Esophagus mucosa (tissue), 1 donor: ENCODE results near the gene BNC2. TPM values are rescaled to one million over a fixed set of nuclear protein-coding genes. Genes with fewer than 3 reads are reported as not detected.
A peak's percentile ranks its signal among the peaks of the same experiment; 100 is the strongest.
"Not testable (repeated sequence)": the region's sequence is repeated elsewhere in the genome, so short reads cannot be mapped to it uniquely, and the experiment has no call there.

Experiments used
- ATAC-seq: fragments of 200-7000 bp; cut with Tn5 transposase; one replicate; pipeline ENCODE4 v1.9.1; 2020
- total RNA-seq: library from RNA; stranded (reverse); gene quantifications from one replicate; pipeline ENCODE4 v1.2.4, GENCODE V29; 2023
- donor health status: DM: yes; HTN: yes; CAD: no.

The BNC2 gene
- total RNA-seq = 3.7 TPM

DNA sequence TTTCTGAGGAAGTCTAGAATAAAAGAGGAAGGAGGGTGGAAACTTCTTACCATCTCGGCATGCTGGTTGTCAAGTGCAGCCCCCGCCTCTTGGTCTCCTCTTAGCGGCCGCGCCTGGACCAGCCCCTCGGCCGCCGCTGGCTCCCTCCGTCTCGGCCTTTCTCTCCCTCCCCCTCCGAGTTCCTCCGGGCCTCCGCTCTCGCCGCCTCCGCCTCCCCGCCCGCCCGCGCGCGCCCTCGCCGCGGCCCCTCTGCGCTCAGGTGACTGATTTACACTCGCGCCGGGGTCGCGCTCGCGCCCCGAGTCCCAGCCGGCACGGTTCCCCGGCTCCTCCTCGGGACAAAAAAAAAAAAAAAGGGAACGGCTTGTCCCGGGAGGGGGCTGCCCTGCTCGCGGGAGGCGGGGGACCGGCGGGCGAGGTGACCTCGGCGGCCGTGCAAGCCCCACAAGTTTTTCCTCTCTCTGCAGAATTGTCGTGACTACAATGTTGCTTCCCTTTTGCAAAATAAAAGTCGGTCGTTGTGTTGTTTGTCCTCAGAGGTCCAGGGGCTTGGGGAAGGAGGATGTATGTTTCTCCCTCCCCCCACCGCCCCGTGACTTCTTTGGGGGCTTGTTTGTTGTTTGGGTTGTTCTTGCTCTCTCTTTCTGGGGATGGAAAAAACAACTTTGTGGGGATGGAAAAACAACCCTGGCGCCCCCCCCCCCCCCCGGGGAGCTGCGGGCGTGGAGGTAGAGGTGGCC is at the start of gene BNC2:
Gene BNC2 (minus strand): TSS at position 75 of the 740 bp plus-strand sequence. CDS start 22 bp downstream, at position 53.
- ATAC-seq = peak; percentile 31

GRCh38 chr9:16918920-16919319 is 48.5 kb upstream of the BNC2 start:
- ATAC-seq = no peak

GRCh38 chr9:16915126-16915831 is 44.8 kb upstream of the BNC2 start:
- ATAC-seq = no peak

GRCh38 chr9:16912197-16912596 is 41.7 kb upstream of the BNC2 start:
- ATAC-seq = no peak

DNA sequence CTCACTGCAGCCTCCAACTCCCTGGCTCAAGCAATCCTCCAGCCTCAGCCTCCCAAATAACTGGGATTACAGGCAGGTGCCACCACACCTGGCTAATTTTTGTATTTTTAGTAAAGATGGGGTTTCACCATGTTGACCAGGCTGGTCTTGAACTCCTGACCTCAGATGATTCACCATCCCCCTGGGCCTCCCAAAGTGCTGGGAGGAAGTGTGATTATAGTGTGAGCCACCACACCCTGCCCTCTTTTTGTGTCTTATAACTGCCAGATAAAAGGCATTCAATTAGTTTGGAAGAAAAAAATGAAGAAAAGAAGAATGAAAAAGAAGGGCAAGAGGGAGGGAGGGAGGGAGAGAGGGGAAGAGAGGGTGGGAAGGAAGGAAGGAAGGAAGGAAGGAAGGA is 37.7 kb upstream of the BNC2 start:
- ATAC-seq = not testable (repeated sequence)

DNA sequence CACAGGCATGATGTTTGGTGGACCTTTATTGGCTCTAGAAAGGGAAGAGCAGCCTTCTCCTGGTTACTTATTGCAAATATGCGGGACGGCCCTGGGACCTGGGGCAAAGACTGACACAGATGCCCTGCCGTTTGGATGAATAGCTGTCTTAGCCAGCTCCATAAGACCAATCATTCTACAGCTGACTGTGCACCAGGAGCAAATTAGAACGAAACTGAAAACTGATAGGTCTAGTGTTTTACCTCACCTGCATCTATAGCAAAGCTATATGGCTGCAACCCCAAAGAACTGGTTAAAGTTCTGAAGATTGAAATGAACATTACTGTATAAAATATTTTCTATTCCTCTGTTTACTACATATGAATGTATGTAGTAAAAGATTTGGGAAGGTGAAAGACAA is 34.2 kb upstream of the BNC2 start:
- no peak for ATAC-seq

DNA sequence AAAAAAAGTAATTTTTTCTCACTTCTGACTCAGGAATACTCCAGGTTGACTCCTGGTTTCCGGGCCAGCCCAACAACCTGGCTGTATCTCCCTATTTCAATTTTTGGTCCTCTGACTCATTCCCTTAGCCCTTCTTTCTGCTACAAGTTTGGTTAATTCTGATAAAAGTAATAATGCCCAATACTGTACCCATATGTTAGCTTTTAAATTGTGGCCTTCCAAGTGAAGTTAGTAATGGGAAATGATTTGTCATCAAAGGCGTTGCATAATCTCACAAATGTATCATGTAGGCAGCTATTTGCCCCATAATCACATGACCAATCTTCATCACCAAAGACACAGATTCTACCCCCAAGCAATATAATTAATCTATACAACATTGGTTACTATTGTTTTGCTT is 31.1 kb upstream of the BNC2 start:
- no peak for ATAC-seq

- ATAC-seq = no peak
These were observed 29.1 kb upstream of the BNC2 start for GRCh38 chr9:16899606-16900005.

DNA sequence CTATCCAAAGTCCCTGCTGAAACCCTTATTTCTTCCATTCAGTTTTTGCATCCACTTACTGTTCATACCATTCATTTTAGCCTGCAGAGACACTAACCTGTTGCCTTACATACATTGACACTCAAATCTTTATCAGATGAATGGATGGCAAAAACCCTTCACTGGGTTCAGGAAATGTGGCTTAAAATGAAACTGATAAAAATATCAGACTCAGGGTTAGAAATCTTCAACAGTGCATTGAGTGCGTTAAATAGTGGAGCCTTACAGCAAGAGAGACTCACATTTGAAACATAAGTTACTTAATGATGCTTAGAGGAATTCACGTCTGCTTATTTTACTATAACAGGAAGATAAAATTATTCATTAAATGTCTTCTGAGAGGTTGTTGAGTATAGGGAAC is 28.0 kb upstream of the BNC2 start:
- ATAC-seq = no peak

GRCh38 chr9:16888594-16888993 is 18.1 kb upstream of the BNC2 start:
- no peak for ATAC-seq

DNA sequence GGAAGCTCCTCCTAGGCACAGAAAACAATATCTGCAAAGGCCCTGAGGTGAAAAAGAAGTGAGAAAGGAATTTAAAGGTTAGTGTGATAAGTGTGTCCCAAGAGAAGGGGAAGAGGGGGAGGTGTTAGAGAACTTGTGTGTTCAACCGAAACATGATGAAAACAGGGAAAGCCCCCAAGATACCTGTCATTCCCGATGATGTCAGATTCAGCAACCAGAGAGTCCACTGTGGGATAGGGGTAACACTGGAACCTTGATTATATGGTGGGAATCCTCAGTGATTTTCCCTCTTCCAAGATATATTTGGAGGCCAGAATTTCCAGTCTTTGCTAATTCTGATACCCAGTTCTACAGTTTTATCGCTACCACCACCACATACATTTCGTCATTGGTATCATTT is 15.5 kb upstream of the BNC2 start:
- ATAC-seq = no peak

GRCh38 chr9:16884952-16885513 is 14.6 kb upstream of the BNC2 start:
- ATAC-seq = no peak

DNA sequence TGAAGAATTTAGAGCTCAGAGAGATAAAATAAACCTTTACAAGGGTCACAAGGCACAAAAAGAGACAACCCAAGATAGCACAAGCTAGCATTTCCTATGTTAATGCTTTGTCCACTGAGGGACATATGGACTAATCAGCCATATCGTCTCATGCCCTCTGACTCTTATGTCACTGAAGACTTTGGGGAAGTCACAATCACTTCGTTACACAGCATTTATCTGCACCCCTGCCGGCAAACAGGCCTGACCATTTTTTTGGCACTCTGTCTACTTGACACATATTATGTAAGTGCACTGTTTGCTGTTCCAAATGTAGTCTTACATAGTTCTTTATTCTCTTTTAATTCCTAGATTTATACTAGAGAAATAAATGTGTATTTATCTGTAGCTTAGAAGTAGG is 13.9 kb upstream of the BNC2 start:
- no peak for ATAC-seq

DNA sequence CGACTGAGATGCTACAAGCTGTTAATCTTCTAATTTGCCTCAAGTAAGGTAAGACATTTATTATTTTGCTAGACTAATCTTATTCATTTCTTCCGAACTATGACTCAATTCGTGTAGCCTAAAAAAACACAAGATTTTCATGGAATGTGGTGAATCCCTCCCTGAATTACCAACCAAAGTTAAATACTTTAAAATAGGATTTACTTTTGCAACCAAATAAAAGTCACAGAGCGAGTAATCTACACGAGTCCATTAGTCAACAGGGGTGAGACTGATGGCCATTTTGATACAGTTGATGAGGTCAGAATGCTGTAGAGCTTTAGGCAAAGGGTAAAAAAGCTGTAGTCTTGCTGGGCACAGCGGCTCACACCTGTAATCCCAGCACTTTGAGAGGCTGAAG is 13.1 kb upstream of the BNC2 start:
- ATAC-seq = no peak

DNA sequence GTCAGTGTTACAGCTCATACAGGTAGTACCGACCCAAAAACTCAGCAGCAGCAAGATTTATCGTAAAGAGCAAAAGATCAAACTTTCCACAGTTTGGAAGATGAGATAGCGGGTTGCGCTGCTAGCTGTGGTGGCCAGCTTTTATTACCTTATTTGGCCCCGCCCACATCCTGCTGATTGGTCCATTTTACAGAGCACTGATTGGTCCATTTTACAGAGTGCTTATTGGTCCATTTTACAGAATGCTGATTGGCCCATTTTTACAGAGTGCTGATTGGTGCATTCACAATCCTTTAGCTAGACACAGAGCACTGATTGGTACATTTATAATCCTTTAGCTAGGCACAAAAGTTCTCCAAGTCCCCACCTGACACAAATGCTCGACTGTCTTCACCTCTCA is 12.0 kb upstream of the BNC2 start:
- not testable (repeated sequence) for ATAC-seq

- ATAC-seq = no peak
These were observed 8.9 kb upstream of the BNC2 start for GRCh38 chr9:16879416-16879815.

- no peak for ATAC-seq
These were observed 6.8 kb upstream of the BNC2 start for GRCh38 chr9:16877256-16877655.

- no peak for ATAC-seq
These were observed 2.8 kb upstream of the BNC2 start for GRCh38 chr9:16873126-16873802.

- ATAC-seq = peak; percentile 27
These were observed 1.1 kb upstream of the BNC2 start for GRCh38 chr9:16871336-16872151.

DNA sequence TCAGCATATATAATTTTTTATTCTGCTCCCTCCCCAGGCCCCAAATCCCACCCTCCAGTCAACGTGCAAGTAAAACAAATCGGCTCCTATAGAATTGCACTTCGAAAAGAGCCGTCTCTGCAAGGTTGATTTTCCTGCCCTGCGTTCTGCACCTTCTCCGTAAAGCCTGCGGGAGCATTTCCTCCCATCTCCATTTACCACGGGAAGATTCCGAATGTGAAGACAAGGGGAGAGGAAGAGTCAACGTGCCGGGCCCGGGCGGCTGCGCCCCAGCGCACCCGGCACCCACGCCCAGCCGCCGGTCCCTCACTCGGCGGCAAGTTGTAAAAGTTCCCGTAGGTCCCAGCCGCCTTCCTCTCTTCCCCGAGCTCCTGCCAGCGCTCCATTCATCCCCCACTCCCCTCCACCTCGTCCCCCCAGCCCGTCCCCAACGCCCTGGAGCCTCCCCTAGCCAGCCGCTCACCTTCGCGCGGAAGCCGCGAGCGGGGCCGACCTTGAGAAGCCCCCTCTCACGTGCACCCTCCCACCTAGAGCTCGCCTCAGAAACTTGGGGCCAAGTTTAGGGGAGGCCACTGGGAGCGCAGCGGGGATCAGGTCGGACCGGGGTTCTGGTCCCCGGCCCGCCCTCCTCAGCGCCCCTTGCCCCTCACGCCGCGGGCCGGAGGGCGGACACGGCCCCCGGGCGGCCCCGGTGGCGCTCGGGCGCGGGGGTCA is 431 bp downstream of the BNC2 start:
- peak; percentile 27 for ATAC-seq

GRCh38 chr9:16869131-16869881 is 1.2 kb downstream of the BNC2 start:
- ATAC-seq = no peak
